GM10266 (cell line): Measurements from ENCODE around the gene NPHS1.

Experiments
- DNase-seq: peaks from one replicate; pipeline ENCODE4 v3.0.0; 2012; ENCODE audit errors: extremely low spot score
- CTCF ChIP-seq: IDR thresholded peaks from 2 replicates; pipeline ENCODE4 v1.5.1; 2012; ENCODE audit warnings: mild to moderate bottlenecking, low read depth; ENCODE audit not compliant: control insufficient read depth, insufficient read depth; ENCODE audit errors: missing control alignments

Gene NPHS1

GRCh38 chr19:35833972-35834371 lies 18.3 kb downstream of the NPHS1 start:
- no peak for DNase-seq
- no peak for TF ChIP-seq CTCF

- DNase-seq, result no peak
- TF ChIP-seq CTCF, result no peak
Measured at GRCh38 chr19:35832054-35832453, 20.2 kb downstream of the NPHS1 start.

GRCh38 chr19:35830986-35831385 lies 21.3 kb downstream of the NPHS1 start:
- no peak for DNase-seq
- TF ChIP-seq CTCF, result no peak

GRCh38 chr19:35828692-35829301 lies 23.5 kb downstream of the NPHS1 start:
- no peak for DNase-seq
- TF ChIP-seq CTCF, result no peak

GRCh38 chr19:35824150-35824549 lies 28.2 kb downstream of the NPHS1 start:
- TF ChIP-seq CTCF, result no peak
- no peak for DNase-seq

- no peak for DNase-seq
Measured at GRCh38 chr19:35822579-35822978, 29.7 kb downstream of the NPHS1 start.

More at GRCh38 chr19:35822579-35822978, 29.7 kb downstream of the NPHS1 start:
- no peak for TF ChIP-seq CTCF
